IPS-NIHi11 (cell line): ENCODE measurements around the gene CAPZB.

Experiments
- DNase-seq: peaks from one replicate; pipeline ENCODE4 v3.0.0; 2012; ENCODE audit warnings: mixed read lengths, low spot score

CAPZB gene

DNA sequence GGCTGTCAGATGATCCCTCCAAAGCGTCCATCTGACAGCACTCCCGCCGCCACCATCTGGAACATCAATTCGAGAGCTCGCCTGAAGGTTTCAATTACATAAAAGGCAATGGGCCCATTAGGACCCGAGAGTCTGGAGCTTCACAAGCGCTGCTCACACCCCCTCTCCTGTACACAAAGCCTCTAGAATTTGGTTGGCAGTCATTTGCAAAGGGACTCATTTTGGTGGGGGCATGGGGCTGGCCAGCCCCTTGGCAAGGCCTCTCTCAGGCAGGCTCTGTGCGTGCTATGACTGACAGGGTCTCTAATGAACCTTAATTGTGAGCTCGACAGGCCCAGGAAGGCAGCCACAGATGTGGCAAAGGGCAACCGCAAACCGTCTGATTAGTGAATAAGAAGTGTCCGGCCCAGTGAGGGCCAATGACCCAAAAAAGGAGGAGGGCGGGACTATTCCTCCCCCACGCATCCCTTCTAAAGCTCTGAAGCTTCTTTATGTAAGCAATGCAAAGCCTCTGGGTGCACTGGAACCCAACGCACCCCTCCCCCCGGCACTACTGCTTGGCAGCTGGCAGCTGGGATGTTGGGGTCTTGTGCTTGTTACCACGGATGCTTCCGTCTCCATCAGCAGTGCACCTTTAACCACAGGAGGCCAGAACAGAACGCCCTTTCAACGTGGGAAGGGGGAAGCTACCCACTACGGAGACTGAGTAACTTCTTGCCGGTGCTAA, 79.4 kb downstream of the CAPZB start:
- no peak for DNase-seq

GRCh38 chr1:19405195-19405760, 80.1 kb downstream of the CAPZB start:
- DNase-seq, result no peak

GRCh38 chr1:19404748-19405147, 80.6 kb downstream of the CAPZB start:
- DNase-seq, result no peak

- DNase-seq, result no peak
Observed at GRCh38 chr1:19403256-19403655, 82.1 kb downstream of the CAPZB start.

DNA sequence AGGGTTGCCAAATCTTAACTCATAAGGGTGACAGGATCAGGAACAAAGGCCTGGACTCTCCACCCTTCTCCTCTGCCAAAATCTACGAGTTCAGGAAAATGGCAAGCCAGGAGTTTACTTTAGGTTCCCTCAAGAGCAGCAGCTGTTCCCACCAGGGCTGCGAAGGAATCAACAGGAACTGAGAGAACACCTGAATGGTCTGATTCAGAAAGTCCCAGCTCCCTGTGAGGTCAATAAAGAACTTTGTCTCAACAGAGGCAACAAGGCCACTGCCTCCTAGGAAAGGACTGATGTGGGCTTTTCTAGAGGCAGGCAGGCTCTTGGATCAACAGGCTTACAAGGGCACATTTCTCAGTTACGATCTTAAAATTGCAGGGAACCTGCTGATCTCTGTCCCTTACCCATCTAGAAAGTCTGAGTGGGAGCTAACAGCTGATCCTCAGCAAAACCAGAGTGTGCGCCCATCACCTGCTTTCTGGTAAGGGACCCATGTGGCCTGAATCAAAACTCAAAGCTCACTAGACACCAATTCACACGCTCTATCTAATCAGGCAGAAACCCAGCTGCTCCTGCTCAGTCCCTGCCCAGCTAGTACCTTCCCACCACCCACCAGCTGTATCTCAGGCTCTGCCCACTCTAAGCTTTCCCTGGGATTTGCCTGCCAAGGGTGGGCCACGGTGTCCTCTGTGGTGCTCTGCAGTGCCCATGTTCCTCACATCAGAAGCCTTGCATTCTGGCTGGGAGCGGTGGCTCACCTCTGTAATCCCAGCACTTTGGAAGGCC, 83.1 kb downstream of the CAPZB start:
- no peak for DNase-seq

GRCh38 chr1:19401535-19401889, 83.8 kb downstream of the CAPZB start:
- no peak for DNase-seq

- peak; percentile 41 for DNase-seq
Observed at GRCh38 chr1:19400875-19401534, 84.3 kb downstream of the CAPZB start.

- DNase-seq, result no peak
Observed at GRCh38 chr1:19400192-19400611, 85.1 kb downstream of the CAPZB start.

GRCh38 chr1:19398309-19398760, 87.0 kb downstream of the CAPZB start:
- no peak for DNase-seq

DNA sequence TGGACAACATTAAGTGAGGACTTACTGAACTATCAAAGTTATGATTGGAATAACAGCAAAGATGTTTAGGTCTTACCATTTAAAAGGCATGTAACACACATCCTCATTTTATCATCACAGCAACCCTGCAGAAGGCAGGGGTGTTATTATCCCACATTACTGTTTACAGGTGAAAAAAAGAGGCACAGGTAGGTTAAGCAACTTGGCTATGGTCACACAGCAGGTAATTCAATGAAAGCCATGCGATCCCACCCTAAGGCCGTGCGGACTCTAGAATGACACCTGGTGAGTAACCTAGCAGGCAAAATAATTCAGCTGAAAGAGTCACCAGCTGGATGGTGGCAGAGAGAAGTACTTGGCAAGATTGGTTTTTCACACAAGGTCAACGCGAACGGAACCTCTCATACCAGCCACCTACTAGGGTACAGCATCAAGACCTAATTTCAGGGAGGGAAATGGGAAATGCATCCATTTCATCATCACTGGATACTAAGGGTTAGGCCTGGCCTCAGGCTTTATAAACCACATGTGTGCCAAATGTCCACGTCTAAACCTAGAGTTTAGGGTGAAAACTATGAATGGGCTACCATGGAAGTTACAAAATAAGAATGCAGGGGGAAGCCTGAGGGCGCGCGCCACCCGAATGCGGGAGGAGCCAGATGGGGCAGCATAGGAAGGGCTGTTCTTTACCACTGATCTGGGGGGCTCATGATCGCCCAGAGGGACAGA, 88.0 kb downstream of the CAPZB start:
- no peak for DNase-seq

- no peak for DNase-seq
Observed at GRCh38 chr1:19396280-19396679, 89.1 kb downstream of the CAPZB start.

- DNase-seq, result peak; percentile 49
Observed at GRCh38 chr1:19395678-19396192, 89.6 kb downstream of the CAPZB start.

DNA sequence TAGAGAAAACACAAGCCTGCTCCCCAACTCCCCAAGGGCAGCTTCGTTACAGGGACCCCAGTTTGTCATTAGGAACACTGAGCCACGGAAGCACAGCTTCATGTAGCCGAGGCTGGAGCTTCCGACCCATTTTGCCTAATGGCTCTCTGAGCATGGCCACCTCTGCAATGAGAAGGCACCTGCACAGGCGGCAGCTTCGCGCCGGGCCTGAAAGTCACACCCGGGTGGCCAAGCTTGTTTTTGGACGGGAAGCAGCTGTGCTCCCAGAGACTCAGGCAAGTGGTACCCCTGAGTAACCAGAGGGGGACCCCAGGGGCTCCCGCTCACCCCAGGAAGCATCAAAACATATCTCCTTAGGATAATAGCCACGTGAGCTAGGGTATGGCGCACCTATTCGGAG, 92.3 kb downstream of the CAPZB start:
- DNase-seq, result no peak

- DNase-seq, result no peak
Observed at GRCh38 chr1:19392221-19392620, 93.1 kb downstream of the CAPZB start.

GRCh38 chr1:19391596-19391981, 93.8 kb downstream of the CAPZB start:
- DNase-seq, result no peak

DNA sequence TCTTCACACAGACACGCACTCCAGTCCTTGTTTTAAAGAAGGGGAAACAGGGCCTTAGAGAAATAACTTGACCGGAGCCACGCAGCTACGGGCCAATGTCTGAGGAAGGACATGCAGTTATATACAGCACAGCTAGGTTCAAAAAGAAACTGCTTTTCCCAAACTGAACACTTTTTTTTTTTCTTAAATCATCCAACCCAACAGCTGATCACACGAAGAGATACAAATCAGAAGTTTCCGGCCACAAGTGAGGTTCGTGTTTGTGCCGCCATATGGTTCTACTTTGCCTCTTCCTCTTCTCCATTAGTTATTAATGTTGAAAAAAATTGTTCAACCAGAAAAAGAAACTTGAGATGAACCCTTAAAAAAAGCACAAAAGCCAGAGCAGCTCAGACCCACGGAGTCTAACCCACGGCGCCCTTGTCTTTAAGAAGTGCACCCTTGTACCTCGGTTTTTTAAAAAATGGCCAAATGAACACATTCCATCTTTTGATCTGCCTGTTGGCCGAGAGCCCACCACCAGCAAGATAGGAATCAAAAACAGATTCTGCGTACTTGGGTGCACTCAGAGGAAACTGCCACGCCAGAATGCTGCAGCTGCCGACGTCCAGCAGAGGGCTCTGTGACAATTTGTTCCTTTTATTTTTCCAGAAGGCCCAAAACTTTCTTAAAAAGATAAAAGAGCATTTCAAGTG, 94.3 kb downstream of the CAPZB start:
- DNase-seq, result peak; percentile 63

DNA sequence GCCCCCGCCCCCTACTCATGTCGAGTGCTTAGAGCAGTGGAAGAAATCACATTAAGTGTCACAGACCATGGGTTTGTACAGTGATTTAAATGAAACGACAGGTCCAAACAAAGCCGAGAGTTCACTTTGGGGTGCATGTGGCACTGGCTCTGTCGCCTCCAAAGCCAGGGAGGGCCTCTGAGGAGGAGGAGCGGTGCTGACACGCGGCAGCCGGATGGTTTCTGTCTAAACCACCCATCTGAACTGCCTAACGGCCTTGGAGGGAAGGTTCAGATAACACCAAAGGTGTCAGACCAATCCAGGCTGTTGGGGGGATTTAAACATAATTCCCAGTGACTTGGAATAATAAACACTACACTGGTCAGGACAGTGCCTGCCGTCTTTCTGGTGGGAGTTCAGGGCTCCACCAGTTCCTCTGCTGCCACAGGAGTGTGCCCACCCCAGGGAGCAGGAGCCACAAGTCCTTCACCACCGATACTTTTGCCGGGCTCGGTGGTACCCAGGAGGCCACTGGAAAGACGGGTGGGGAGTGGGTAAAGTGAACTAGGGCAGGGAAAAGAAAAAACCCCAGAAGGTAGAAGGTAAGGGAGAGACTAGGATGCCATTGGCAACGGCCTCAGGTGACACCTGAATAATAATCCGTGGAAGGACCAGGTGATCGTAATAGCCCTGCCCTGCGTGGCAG, 95.0 kb downstream of the CAPZB start:
- DNase-seq, result no peak

DNA sequence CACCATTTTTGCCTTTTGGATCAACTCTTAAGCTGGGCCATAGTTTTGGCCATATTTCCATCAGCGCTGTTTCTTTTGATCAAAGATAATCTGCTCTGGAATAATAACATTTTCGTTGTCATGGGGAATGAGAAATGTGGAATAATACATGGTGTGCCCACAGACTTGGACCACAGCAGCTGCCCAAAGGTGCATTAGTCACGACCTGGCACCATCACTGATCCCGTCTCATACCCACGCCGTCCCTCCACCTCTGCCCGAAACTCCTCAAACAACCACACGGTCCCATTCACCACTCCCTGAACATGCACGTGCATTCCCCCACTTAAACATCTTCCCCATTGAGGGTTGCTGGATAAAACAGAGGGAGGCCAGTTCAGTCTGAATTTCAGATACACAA, 96.4 kb downstream of the CAPZB start:
- DNase-seq, result no peak

GRCh38 chr1:19387045-19387467, 98.3 kb downstream of the CAPZB start:
- no peak for DNase-seq

DNA sequence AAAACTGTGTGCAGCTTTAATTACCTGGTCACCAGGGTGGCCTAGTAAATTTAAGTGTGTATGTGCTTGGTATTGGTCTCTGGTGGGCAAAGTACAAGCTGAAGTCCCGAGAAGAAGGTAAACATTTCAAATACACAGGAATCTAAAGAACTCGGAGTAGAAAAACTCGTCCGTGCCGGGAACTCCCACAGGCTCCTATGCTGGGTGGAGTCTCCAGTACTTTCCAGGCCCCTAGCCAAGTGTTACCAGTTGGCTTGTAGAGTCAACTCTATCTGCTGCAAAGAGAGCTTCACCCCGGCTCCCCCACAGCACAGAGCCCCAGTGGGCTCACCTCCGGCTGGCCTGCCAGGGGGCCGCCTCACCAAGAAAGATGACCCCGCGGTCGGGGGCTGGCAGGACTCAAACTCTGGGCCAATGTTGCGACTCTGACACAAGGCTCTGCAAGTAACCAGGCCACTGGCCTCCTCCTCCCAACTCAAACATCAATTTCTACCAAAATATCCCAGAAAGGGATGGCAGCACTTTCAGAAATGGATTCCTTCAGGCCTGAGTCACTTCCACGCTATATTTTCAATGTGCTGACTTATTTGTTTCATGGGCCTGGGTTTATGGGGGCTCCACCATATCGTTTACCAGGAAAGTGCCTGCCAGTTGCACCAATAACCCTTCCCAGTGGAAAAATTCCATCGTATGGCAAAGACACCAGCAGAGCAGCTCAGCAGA, 99.3 kb downstream of the CAPZB start:
- DNase-seq, result no peak
